WTC11 (cell line): ENCODE results near the gene SGIP1. TPM values are rescaled to one million over a fixed set of nuclear protein-coding genes. Genes with fewer than 3 reads are reported as not detected.

Experiments used
- ATAC-seq: fragments of 200-7000 bp; cut with Tn5 transposase; 2 replicates; pipeline ENCODE4 v1.10.0; 2021; ENCODE audit warnings: mild to moderate bottlenecking, moderate library complexity
- CTCF ChIA-PET: fragments of 300-600 bp; sonication (Branson Sonifier 250); formaldehyde crosslinking; loops from one replicate; lab custom pipeline; 2021; ENCODE audit warnings: antibody characterized with exemption; lab: Charles Lee
- POLR2A ChIA-PET: fragments of 350-600 bp; sonication (Branson Sonifier 250); formaldehyde crosslinking; loops from one replicate; lab custom pipeline; 2021; ENCODE audit warnings: antibody characterized with exemption; lab: Charles Lee
- DNase-seq: peaks from one replicate; pipeline ENCODE4 v3.0.0; 2021; ENCODE audit warnings: low spot score
- H3K27ac Mint-ChIP-seq: 2 replicates; pipeline ENCODE4 v1.8.0; 2021; ENCODE audit warnings: mixed read lengths
- H3K27me3 Mint-ChIP-seq: 2 replicates; pipeline ENCODE4 v1.8.0; 2021; ENCODE audit warnings: low read depth, mild to moderate bottlenecking, moderate library complexity, mixed read lengths
- H3K36me3 Mint-ChIP-seq: 2 replicates; pipeline ENCODE4 v1.8.0; 2021; ENCODE audit warnings: mixed read lengths
- H3K4me1 Mint-ChIP-seq: 2 replicates; pipeline ENCODE4 v1.8.0; 2022; ENCODE audit warnings: mixed read lengths
- H3K4me3 Mint-ChIP-seq: 2 replicates; pipeline ENCODE4 v1.8.0; 2021; ENCODE audit warnings: mild to moderate bottlenecking, moderate library complexity, mixed read lengths
- H3K9me3 Mint-ChIP-seq: 2 replicates; pipeline ENCODE4 v1.8.0; 2021; ENCODE audit warnings: mixed read lengths
- ATF3 ChIP-seq: sonication (generic); formaldehyde crosslinking; conservative IDR thresholded peaks from 2 replicates; pipeline ENCODE4 v1.8.1; 2022; ENCODE audit warnings: mild to moderate bottlenecking, missing genetic modification reagents
- E2F5 ChIP-seq: sonication (generic); formaldehyde crosslinking; IDR thresholded peaks from 2 replicates; pipeline ENCODE4 v1.8.1; 2022; ENCODE audit warnings: mild to moderate bottlenecking, moderate library complexity, missing genetic modification reagents
- EMX1 ChIP-seq: fragments of 250-450 bp; sonication (Bioruptor Pico); IDR thresholded peaks from 2 replicates; pipeline ENCODE4 v1.8.0; 2021; ENCODE audit warnings: mild to moderate bottlenecking
- FOXP1 ChIP-seq: sonication (generic); formaldehyde crosslinking; IDR thresholded peaks from 2 replicates; pipeline ENCODE4 v1.8.0; 2022; ENCODE audit warnings: missing genetic modification reagents, mild to moderate bottlenecking, moderate library complexity, borderline replicate concordance
- GTF2I ChIP-seq: fragments of 250-450 bp; sonication (Bioruptor Pico); conservative IDR thresholded peaks from 2 replicates; pipeline ENCODE4 v1.4.0; 2021; ENCODE audit warnings: mild to moderate bottlenecking
- HMGA2 ChIP-seq: fragments of 250-450 bp; sonication (Bioruptor Pico); IDR thresholded peaks from 2 replicates; pipeline ENCODE4 v1.4.0; 2021; ENCODE audit warnings: mild to moderate bottlenecking, moderate library complexity
- KAT7 ChIP-seq: sonication (generic); formaldehyde crosslinking; IDR thresholded peaks from 2 replicates; pipeline ENCODE4 v1.8.1; 2023; ENCODE audit warnings: missing genetic modification reagents, mild to moderate bottlenecking, borderline replicate concordance
- MYBL2 ChIP-seq: sonication (generic); formaldehyde crosslinking; IDR thresholded peaks from 2 replicates; pipeline ENCODE4 v1.8.1; 2023; ENCODE audit warnings: mild to moderate bottlenecking, moderate library complexity, missing genetic modification reagents
- NFATC4 ChIP-seq: fragments of 250-450 bp; sonication (Bioruptor Pico); IDR thresholded peaks from 2 replicates; pipeline ENCODE4 v1.9.0; 2021; ENCODE audit warnings: mild to moderate bottlenecking
- NR2C2 ChIP-seq: sonication (generic); formaldehyde crosslinking; IDR thresholded peaks from 2 replicates; pipeline ENCODE4 v1.8.0; 2022; ENCODE audit warnings: mild to moderate bottlenecking, missing genetic modification reagents
- RORB ChIP-seq: fragments of 250-450 bp; sonication (Bioruptor Pico); IDR thresholded peaks from 2 replicates; pipeline ENCODE4 v1.9.0; 2021; ENCODE audit warnings: mild to moderate bottlenecking
- SOX15 ChIP-seq: fragments of 250-450 bp; sonication (Bioruptor Pico); IDR thresholded peaks from 2 replicates; pipeline ENCODE4 v1.9.0; 2021; ENCODE audit warnings: mild to moderate bottlenecking
- ZNF396 ChIP-seq: fragments of 250-450 bp; sonication (Bioruptor Pico); IDR thresholded peaks from 2 replicates; pipeline ENCODE4 v1.8.0; 2021; ENCODE audit warnings: mild to moderate bottlenecking, moderate library complexity, borderline replicate concordance
- total RNA-seq: library from RNA; stranded (reverse); gene quantifications from 3 replicates; pipeline ENCODE4 v1.2.3, GENCODE V29; 2021
- TF ChIP-seq, protein P1 (sequence below): sonication (generic); formaldehyde crosslinking; IDR thresholded peaks from 2 replicates; pipeline ENCODE4 v1.8.1; 2023; ENCODE audit warnings: mild to moderate bottlenecking, missing genetic modification reagents, borderline replicate concordance
- TF ChIP-seq, protein P2 (sequence below): sonication (generic); formaldehyde crosslinking; IDR thresholded peaks from 2 replicates; pipeline ENCODE4 v1.8.0; 2022; ENCODE audit warnings: mild to moderate bottlenecking, missing genetic modification reagents
- TF ChIP-seq, protein P3 (sequence below): sonication (generic); formaldehyde crosslinking; IDR thresholded peaks from 2 replicates; pipeline ENCODE4 v1.8.1; 2022; ENCODE audit warnings: low read depth, mild to moderate bottlenecking, moderate library complexity, missing genetic modification reagents, borderline replicate concordance

Gene SGIP1
- total RNA-seq, 1 experiment from 2014 or later, result 3.9 TPM

GRCh38 chr1:66613187-66613586, 79.2 kb downstream of the SGIP1 start (continued):
- no peak for TF ChIP-seq GTF2I (CRISPR knock-in tag)
- TF ChIP-seq NR2C2 (CRISPR knock-in tag), result no peak
- TF ChIP-seq, protein P1, sequence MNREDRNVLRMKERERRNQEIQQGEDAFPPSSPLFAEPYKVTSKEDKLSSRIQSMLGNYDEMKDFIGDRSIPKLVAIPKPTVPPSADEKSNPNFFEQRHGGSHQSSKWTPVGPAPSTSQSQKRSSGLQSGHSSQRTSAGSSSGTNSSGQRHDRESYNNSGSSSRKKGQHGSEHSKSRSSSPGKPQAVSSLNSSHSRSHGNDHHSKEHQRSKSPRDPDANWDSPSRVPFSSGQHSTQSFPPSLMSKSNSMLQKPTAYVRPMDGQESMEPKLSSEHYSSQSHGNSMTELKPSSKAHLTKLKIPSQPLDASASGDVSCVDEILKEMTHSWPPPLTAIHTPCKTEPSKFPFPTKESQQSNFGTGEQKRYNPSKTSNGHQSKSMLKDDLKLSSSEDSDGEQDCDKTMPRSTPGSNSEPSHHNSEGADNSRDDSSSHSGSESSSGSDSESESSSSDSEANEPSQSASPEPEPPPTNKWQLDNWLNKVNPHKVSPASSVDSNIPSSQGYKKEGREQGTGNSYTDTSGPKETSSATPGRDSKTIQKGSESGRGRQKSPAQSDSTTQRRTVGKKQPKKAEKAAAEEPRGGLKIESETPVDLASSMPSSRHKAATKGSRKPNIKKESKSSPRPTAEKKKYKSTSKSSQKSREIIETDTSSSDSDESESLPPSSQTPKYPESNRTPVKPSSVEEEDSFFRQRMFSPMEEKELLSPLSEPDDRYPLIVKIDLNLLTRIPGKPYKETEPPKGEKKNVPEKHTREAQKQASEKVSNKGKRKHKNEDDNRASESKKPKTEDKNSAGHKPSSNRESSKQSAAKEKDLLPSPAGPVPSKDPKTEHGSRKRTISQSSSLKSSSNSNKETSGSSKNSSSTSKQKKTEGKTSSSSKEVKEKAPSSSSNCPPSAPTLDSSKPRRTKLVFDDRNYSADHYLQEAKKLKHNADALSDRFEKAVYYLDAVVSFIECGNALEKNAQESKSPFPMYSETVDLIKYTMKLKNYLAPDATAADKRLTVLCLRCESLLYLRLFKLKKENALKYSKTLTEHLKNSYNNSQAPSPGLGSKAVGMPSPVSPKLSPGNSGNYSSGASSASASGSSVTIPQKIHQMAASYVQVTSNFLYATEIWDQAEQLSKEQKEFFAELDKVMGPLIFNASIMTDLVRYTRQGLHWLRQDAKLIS (CRISPR knock-in tag), result no peak
- TF ChIP-seq RORB (CRISPR knock-in tag), result no peak

- no peak for TF ChIP-seq NFATC4 (CRISPR knock-in tag)
- TF ChIP-seq E2F5, result no peak
- no peak for TF ChIP-seq ZNF396 (CRISPR knock-in tag)
- TF ChIP-seq, protein P2, sequence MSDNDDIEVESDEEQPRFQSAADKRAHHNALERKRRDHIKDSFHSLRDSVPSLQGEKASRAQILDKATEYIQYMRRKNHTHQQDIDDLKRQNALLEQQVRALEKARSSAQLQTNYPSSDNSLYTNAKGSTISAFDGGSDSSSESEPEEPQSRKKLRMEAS (CRISPR knock-in tag), result no peak
- no peak for TF ChIP-seq EMX1 (CRISPR knock-in tag)
- TF ChIP-seq MYBL2 (CRISPR knock-in tag), result no peak
- TF ChIP-seq ATF3 (CRISPR knock-in tag), result no peak
- TF ChIP-seq KAT7, result no peak
- TF ChIP-seq, protein P3, sequence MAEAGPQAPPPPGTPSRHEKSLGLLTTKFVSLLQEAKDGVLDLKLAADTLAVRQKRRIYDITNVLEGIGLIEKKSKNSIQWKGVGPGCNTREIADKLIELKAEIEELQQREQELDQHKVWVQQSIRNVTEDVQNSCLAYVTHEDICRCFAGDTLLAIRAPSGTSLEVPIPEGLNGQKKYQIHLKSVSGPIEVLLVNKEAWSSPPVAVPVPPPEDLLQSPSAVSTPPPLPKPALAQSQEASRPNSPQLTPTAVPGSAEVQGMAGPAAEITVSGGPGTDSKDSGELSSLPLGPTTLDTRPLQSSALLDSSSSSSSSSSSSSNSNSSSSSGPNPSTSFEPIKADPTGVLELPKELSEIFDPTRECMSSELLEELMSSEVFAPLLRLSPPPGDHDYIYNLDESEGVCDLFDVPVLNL (CRISPR knock-in tag), result no peak
- no peak for TF ChIP-seq SOX15 (CRISPR knock-in tag)
- TF ChIP-seq, all 79 proteins: peak for 0
- peaks cover 9% of the 10 kb centered on the region for H3K9me3 Mint-ChIP-seq
- ATAC-seq, result no peak
- H3K4me3 Mint-ChIP-seq, result no peak overlapping the region
- no peaks in the 10 kb centered on the region for H3K27me3 Mint-ChIP-seq
- peaks cover 5% of the 10 kb centered on the region; the same call in 1 of the 2 replicates for H3K4me1 Mint-ChIP-seq
- H3K27ac Mint-ChIP-seq, result no peak overlapping the region
- no peak for DNase-seq
- CTCF ChIA-PET, result no interaction called here
- POLR2A ChIA-PET, result no interaction called here
- H3K36me3 Mint-ChIP-seq, result no peaks in the 10 kb centered on the region
Observed at GRCh38 chr1:66617362-66618184, 83.6 kb downstream of the SGIP1 start.

- no peak overlapping the region for H3K4me3 Mint-ChIP-seq
- no peak for TF ChIP-seq HMGA2 (CRISPR knock-in tag)
- TF ChIP-seq FOXP1, result no peak
- TF ChIP-seq, all 79 proteins: peak for 0
- H3K9me3 Mint-ChIP-seq, result peaks cover 9% of the 10 kb centered on the region
- ChIA-PET POLR2A (no interaction called here), CTCF (interaction anchor here (0.7 kb wide), 1 partner anchor 93 kb away, joined by 3 read pairs; no protein-coding TSS in a partner anchor)
- H3K4me1 Mint-ChIP-seq, result peaks cover 5% of the 10 kb centered on the region; the same call in 1 of the 2 replicates
- no peaks in the 10 kb centered on the region for H3K36me3 Mint-ChIP-seq
- no peak for DNase-seq
- no peak overlapping the region for H3K27ac Mint-ChIP-seq
- no peak for ATAC-seq
- H3K27me3 Mint-ChIP-seq, result no peaks in the 10 kb centered on the region
Observed at GRCh38 chr1:66618390-66618789, 84.4 kb downstream of the SGIP1 start.
